Endothelial cell of umbilical vein (primary cell): Measurements from ENCODE around the gene FBXO8. TPM values are rescaled to one million over a fixed set of nuclear protein-coding genes. Genes with fewer than 3 reads are reported as not detected.

Experiments used
- BruUV-seq: library from RNA; stranded (reverse); fragments of 400-500 nt; replicated peaks from 2 replicates; lab custom pipeline; 2021; lab: Mats Ljungman, UMichigan
- CTCF ChIA-PET: fragments of 300-600, 350-600 bp; sonication (Branson Sonifier 250); formaldehyde crosslinking; loops from one replicate; lab custom pipeline; 2021; ENCODE audit warnings: antibody characterized with exemption, inconsistent platforms; lab: Charles Lee
- POLR2A ChIA-PET: fragments of 300-600, 350-600 bp; sonication (Branson Sonifier 250); formaldehyde crosslinking; loops from one replicate; lab custom pipeline; 2021; ENCODE audit warnings: antibody characterized with exemption, inconsistent platforms; lab: Charles Lee
- DNase-seq: peaks from one replicate; pipeline ENCODE4 v3.0.0-alpha.2; 2011; ENCODE audit warnings: low read depth, low spot score
- FAIRE-seq: peaks from 2 replicates; lab custom pipeline; 2011; peaks lifted over from hg19 to GRCh38; lab: Jason Lieb, UNC
- H2AFZ ChIP-seq: 2 replicates; pipeline ENCODE4 v1.6.0; 2012; ENCODE audit warnings: low read depth, low read length, control low read depth, inconsistent platforms
- H3K27ac ChIP-seq: 2 replicates; pipeline ENCODE4 v1.5.1; 2011; ENCODE audit warnings: low read depth, mild to moderate bottlenecking, control low read depth, low read length, moderate library complexity; ENCODE audit not compliant: insufficient read depth
- H3K27me3 ChIP-seq, 2 experiments: 2 replicates each; pipeline versions ENCODE4 v1.6.0 to v1.6.1; 2011; ENCODE audit warnings: low read length in 2 of 2, mixed read lengths in 1 of 2; ENCODE audit not compliant: control insufficient read depth in 2 of 2, insufficient read depth in 2 of 2
- H3K36me3 ChIP-seq, 2 experiments: 2 replicates in 1 of 2; 3 replicates in 1 of 2; pipeline ENCODE4 v1.5.1; 2011; ENCODE audit warnings: low read length in 2 of 2, mild to moderate bottlenecking in 1 of 2, moderate library complexity in 1 of 2; ENCODE audit not compliant: control insufficient read depth in 2 of 2, insufficient read depth in 2 of 2; ENCODE audit errors: extremely low read depth in 1 of 2
- H3K4me1 ChIP-seq: 3 replicates; pipeline ENCODE4 v1.5.1; 2011; ENCODE audit warnings: mild to moderate bottlenecking, low read length; ENCODE audit not compliant: control insufficient read depth, insufficient read depth; ENCODE audit errors: extremely low read depth
- H3K4me2 ChIP-seq: 2 replicates; pipeline ENCODE4 v1.6.1; 2011; ENCODE audit warnings: low read length, control low read depth, mixed read lengths; ENCODE audit not compliant: insufficient read depth
- H3K4me3 ChIP-seq, 3 experiments: fragments of 200-600 bp in 1 of 3; sonication (generic), shearing (Covaris generic) in 1 of 3; replicated peaks in 1 of 3; 2 replicates each; pipeline ENCODE4 v1.5.1; 2011 to 2016; ENCODE audit warnings: control low read depth in 3 of 3, low read length in 3 of 3, mild to moderate bottlenecking in 2 of 3, inconsistent platforms in 1 of 3, low read depth in 1 of 3, moderate library complexity in 1 of 3; ENCODE audit not compliant: insufficient read depth in 1 of 3
- H3K79me2 ChIP-seq: 2 replicates; pipeline ENCODE4 v1.6.0; 2012; ENCODE audit warnings: low read length, inconsistent platforms; ENCODE audit not compliant: control insufficient read depth, insufficient read depth
- H3K9ac ChIP-seq: replicated peaks from 2 replicates; pipeline ENCODE3; 2011; ENCODE audit warnings: low read length, control low read depth; ENCODE audit not compliant: insufficient read depth; ENCODE audit errors: extremely low read depth
- H3K9me1 ChIP-seq: replicated peaks from 3 replicates; pipeline ENCODE4 v1.6.0; 2011; ENCODE audit warnings: mild to moderate bottlenecking, low read length; ENCODE audit not compliant: control insufficient read depth, insufficient read depth; ENCODE audit errors: extremely low read depth
- H3K9me3 ChIP-seq: replicated peaks from 2 replicates; pipeline ENCODE4 v1.5.1; 2012; ENCODE audit warnings: low read length, inconsistent platforms; ENCODE audit not compliant: control insufficient read depth, insufficient read depth
- H4K20me1 ChIP-seq: replicated peaks from 2 replicates; pipeline ENCODE3; 2011; ENCODE audit warnings: mild to moderate bottlenecking, low read length; ENCODE audit not compliant: control insufficient read depth, insufficient read depth; ENCODE audit errors: extremely low read depth
- CTCF ChIP-seq, 2 donors: IDR thresholded peaks; 1 replicate in 1 of 2; 2 replicates in 1 of 2; pipeline ENCODE4 v1.5.1; 2011; ENCODE audit warnings: low read length in 2 of 2, mild to moderate bottlenecking in 2 of 2, moderate library complexity in 2 of 2, control low read depth in 1 of 2, inconsistent platforms in 1 of 2, low read depth in 1 of 2; ENCODE audit not compliant: insufficient read depth in 1 of 2; ENCODE audit errors: extremely low read depth in 1 of 2
- EZH2 ChIP-seq: IDR thresholded peaks from 2 replicates; pipeline ENCODE4 v1.6.1; 2012; ENCODE audit warnings: borderline replicate concordance, low read depth, mild to moderate bottlenecking, moderate library complexity, low read length, inconsistent platforms; ENCODE audit not compliant: severe bottlenecking
- FOS ChIP-seq: IDR thresholded peaks from 2 replicates; pipeline ENCODE4 v1.6.1; 2011; ENCODE audit warnings: mild to moderate bottlenecking, low read length, moderate library complexity, borderline replicate concordance; ENCODE audit not compliant: insufficient read depth
- GATA2 ChIP-seq: IDR thresholded peaks from 2 replicates; pipeline ENCODE4 v1.7.0; 2011; ENCODE audit warnings: low read depth, mild to moderate bottlenecking, moderate library complexity, mixed read lengths, low read length; ENCODE audit not compliant: insufficient read length, insufficient read depth
- JUN ChIP-seq: IDR thresholded peaks from 2 replicates; pipeline ENCODE4 v1.6.1; 2011; ENCODE audit warnings: borderline replicate concordance, low read depth; ENCODE audit not compliant: insufficient read length, insufficient read depth
- MAX ChIP-seq: IDR thresholded peaks from 2 replicates; pipeline ENCODE4 v1.6.1; 2011; ENCODE audit not compliant: insufficient read depth, insufficient read length
- MYC ChIP-seq: IDR thresholded peaks from one replicate; pipeline ENCODE4 v1.6.1; 2011; ENCODE audit warnings: mild to moderate bottlenecking, low read depth, low read length
- POLR2A ChIP-seq: IDR thresholded peaks from 2 replicates; pipeline ENCODE4 v1.6.1; 2012; ENCODE audit warnings: low read depth, mild to moderate bottlenecking, control low read depth, low read length
- POLR2AphosphoS5 ChIP-seq: IDR thresholded peaks from 2 replicates; pipeline ENCODE4 v1.6.1; 2012; ENCODE audit warnings: low read depth, mild to moderate bottlenecking, control low read depth, low read length, moderate library complexity; ENCODE audit not compliant: insufficient read depth
- dilution Hi-C: fragments of 300-500 bp; cut with MboI; formaldehyde crosslinking; loops from one replicate; pipeline ENCODE4 v1.15.0; 2019; ENCODE audit warnings: low sequenced_read_pairs; ENCODE audit not compliant: extremely low pct_ligation_motif_present
- intact Hi-C: fragments of 100-400 bp; cut with micrococcal nuclease; formaldehyde crosslinking; loops from one replicate; pipeline ENCODE4 v1.10.0; 2022
- polyA plus RNA-seq, 4 experiments: library from polyadenylated mRNA; depleted of rRNA in 3 of 4; stranded (reverse) in 3 of 4; unstranded in 1 of 4; fragments of >200 nt; gene quantifications; 2 replicates each; pipeline versions ENCODE4 v1.2.1 to v1.2.3, GENCODE V29; 2011 to 2012; ENCODE audit warnings: missing spikeins in 1 of 4
- total RNA-seq: library from RNA; stranded (reverse); gene quantifications from 2 replicates; pipeline ENCODE4 v1.2.3, GENCODE V29; 2021

The FBXO8 gene
- total and polyA plus RNA-seq, 2 donors (not counting 3 experiments of a cell fraction or from before 2014, with no cell fraction given), result 9.9 to 14.5 TPM

GRCh38 chr4:174236359-174236758 is 47.1 kb downstream of the FBXO8 start:
- Histone ChIP-seq H4K20me1 (no peaks in the 10 kb centered on the region), H3K79me2 (no peaks in the 10 kb centered on the region), H3K9me1 (no peaks in the 10 kb centered on the region), H3K4me3 (no peak overlapping the region), H3K36me3 (no peaks in the 10 kb centered on the region), H3K4me2 (no peak overlapping the region), H2AFZ (no peak overlapping the region), H3K9me3 (no peaks in the 10 kb centered on the region), H3K4me1 (no peaks in the 10 kb centered on the region), H3K27ac (no peak overlapping the region), H3K27me3 (no peaks in the 10 kb centered on the region), H3K9ac (no peak overlapping the region)
- no peak for DNase-seq
- ChIA-PET POLR2A (no interaction called here), CTCF (interaction anchor here (0.7 to 1.0 kb wide), 2 partner anchors 11 to 13 kb away, joined by 3 to 4 read pairs; no protein-coding TSS in a partner anchor)
- FAIRE-seq, result no peak
- intact Hi-C loops (no loop called here), dilution Hi-C loops (no loop called here)
- BruUV-seq, result no TSS peak
- TF ChIP-seq MYC (no peak), FOS (no peak), CTCF (IDR thresholded peaks at IDR 0.05; ENCODE audit: extremely low read depth in 1 of 2, insufficient read depth in 1 of 2, low read depth in 1 of 2, low read length in 2 of 2) (no peak), MAX (no peak), POLR2A (no peak), POLR2AphosphoS5 (no peak), GATA2 (no peak), EZH2 (no peak), JUN (no peak)
